Nephron (organoid): Measurements from ENCODE around the gene ATP11A.

Experiments
- H3K27ac Mint-ChIP-seq, 3 experiments: 2 replicates each; pipeline ENCODE4 v1.8.0; 2020; ENCODE audit warnings: mixed read lengths in 3 of 3, mild to moderate bottlenecking in 2 of 3, moderate library complexity in 1 of 3
- H3K27me3 Mint-ChIP-seq: 2 replicates; pipeline ENCODE4 v1.8.0; 2021; ENCODE audit warnings: low read depth, mild to moderate bottlenecking, moderate library complexity, mixed read lengths
- H3K36me3 Mint-ChIP-seq: 2 replicates; pipeline ENCODE4 v1.8.0; 2020; ENCODE audit warnings: low read depth, mixed read lengths
- H3K4me1 Mint-ChIP-seq: 2 replicates; pipeline ENCODE4 v1.8.0; 2020; ENCODE audit warnings: mixed read lengths
- H3K4me3 Mint-ChIP-seq, 3 experiments: 2 replicates each; pipeline ENCODE4 v1.8.0; 2020; ENCODE audit warnings: mild to moderate bottlenecking in 3 of 3, mixed read lengths in 3 of 3, moderate library complexity in 2 of 3
- H3K9me3 Mint-ChIP-seq: 2 replicates; pipeline ENCODE4 v1.8.0; 2020; ENCODE audit warnings: mixed read lengths
- CTCF ChIP-seq, 3 experiments: fragments of 200-600 bp; sonication (generic); IDR thresholded peaks; one replicate each; pipeline ENCODE4 v1.5.0; 2021; ENCODE audit warnings: antibody characterized with exemption in 3 of 3; ENCODE audit not compliant: unreplicated experiment in 3 of 3

The ATP11A gene

GRCh38 chr13:112765731-112766130 is 75.9 kb downstream of the ATP11A start:
- Mint-ChIP-seq H3K9me3 (no peaks in the 10 kb centered on the region), H3K27ac (no peak overlapping the region), H3K4me3 (no peak overlapping the region), H3K27me3 (peaks cover 16% of the 10 kb centered on the region), H3K4me1 (peaks cover 26% of the 10 kb centered on the region), H3K36me3 (no peaks in the 10 kb centered on the region)
- TF ChIP-seq CTCF (IDR thresholded peaks at IDR 0.05; ENCODE audit: unreplicated experiment in 3 of 3), result no peak

GRCh38 chr13:112766336-112766735 is 76.5 kb downstream of the ATP11A start:
- no peak for TF ChIP-seq CTCF (IDR thresholded peaks at IDR 0.05; ENCODE audit: unreplicated experiment in 3 of 3)

GRCh38 chr13:112767506-112768471 is 78.0 kb downstream of the ATP11A start:
- H3K4me1 Mint-ChIP-seq, result peaks cover 37% of the 10 kb centered on the region
- H3K4me3 Mint-ChIP-seq, result no peak overlapping the region
- no peaks in the 10 kb centered on the region for H3K9me3 Mint-ChIP-seq
- no peaks in the 10 kb centered on the region for H3K36me3 Mint-ChIP-seq
- no peak for TF ChIP-seq CTCF (IDR thresholded peaks at IDR 0.05; ENCODE audit: unreplicated experiment in 3 of 3)
- H3K27ac Mint-ChIP-seq, result peak overlapping the region in 1 of 3 experiments; percentile 47
- H3K27me3 Mint-ChIP-seq, result peaks cover 16% of the 10 kb centered on the region

More at GRCh38 chr13:112766336-112766735, 76.5 kb downstream of the ATP11A start:
- H3K27ac Mint-ChIP-seq, result peak overlapping the region in 1 of 3 experiments; percentile 3
- no peaks in the 10 kb centered on the region for H3K9me3 Mint-ChIP-seq
- H3K4me3 Mint-ChIP-seq, result no peak overlapping the region
- no peaks in the 10 kb centered on the region for H3K36me3 Mint-ChIP-seq
- peaks cover 16% of the 10 kb centered on the region for H3K27me3 Mint-ChIP-seq
- peaks cover 27% of the 10 kb centered on the region for H3K4me1 Mint-ChIP-seq

GRCh38 chr13:112768795-112769481 is 79.1 kb downstream of the ATP11A start:
- H3K27me3 Mint-ChIP-seq, result peaks cover 16% of the 10 kb centered on the region
- no peaks in the 10 kb centered on the region for H3K36me3 Mint-ChIP-seq
- peak overlapping the region in 1 of 3 experiments; percentile 47 for H3K27ac Mint-ChIP-seq
- H3K4me3 Mint-ChIP-seq, result no peak overlapping the region
- H3K9me3 Mint-ChIP-seq, result no peaks in the 10 kb centered on the region
- TF ChIP-seq CTCF (IDR thresholded peaks at IDR 0.05; ENCODE audit: unreplicated experiment in 3 of 3), result no peak
- H3K4me1 Mint-ChIP-seq, result peaks cover 39% of the 10 kb centered on the region

DNA sequence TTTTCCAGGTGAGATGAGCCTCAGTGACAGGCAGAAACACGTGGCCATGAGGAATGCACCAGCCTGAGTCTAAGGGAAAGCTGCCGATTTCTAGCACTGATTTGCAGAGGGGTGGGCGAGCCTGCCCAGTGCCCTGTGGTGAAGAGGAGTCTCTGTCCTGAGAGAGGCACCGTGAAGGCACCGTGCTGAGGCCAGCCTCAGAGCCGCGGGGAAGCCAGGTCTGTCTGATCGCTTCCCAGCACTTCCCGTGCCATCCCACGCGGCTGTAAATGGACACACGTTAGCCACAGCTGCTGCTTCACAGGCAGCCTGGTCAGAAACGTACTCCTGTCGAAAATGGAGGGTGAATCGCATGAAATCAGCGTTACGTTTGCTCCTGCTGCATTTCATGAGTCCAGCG is 79.8 kb downstream of the ATP11A start:
- Mint-ChIP-seq H3K36me3 (no peaks in the 10 kb centered on the region), H3K27me3 (peaks cover 16% of the 10 kb centered on the region), H3K4me3 (no peak overlapping the region), H3K4me1 (peaks cover 46% of the 10 kb centered on the region), H3K27ac (peak overlapping the region in 1 of 3 experiments; percentile 3), H3K9me3 (no peaks in the 10 kb centered on the region)
- no peak for TF ChIP-seq CTCF (IDR thresholded peaks at IDR 0.05; ENCODE audit: unreplicated experiment in 3 of 3)
